Stimulated activated CD8-positive, alpha-beta memory T cell treated with anti-CD3 and anti-CD28 coated beads, Interleukin-7, amount 100 ng/mL, for 4 hours (primary cell): Measurements from ENCODE around the gene SH3BP4.

Experiments
- DNase-seq, 2 donors: peaks; one replicate each; pipeline ENCODE4 v3.0.0-alpha.2; 2020; ENCODE audit warnings: low read depth in 2 of 2

Gene SH3BP4

GRCh38 chr2:234940527-234940926 is 11.3 kb upstream of the SH3BP4 start:
- no peak for DNase-seq

- no peak for DNase-seq
Observed at GRCh38 chr2:234945339-234945873, 6.4 kb upstream of the SH3BP4 start.

- no peak for DNase-seq
Observed at GRCh38 chr2:234947556-234947955, 4.3 kb upstream of the SH3BP4 start.

- no peak for DNase-seq
Observed at GRCh38 chr2:234949762-234950434, 1.9 kb upstream of the SH3BP4 start.

GRCh38 chr2:234950435-234950729 is 1.4 kb upstream of the SH3BP4 start:
- DNase-seq, result no peak

GRCh38 chr2:234950730-234951663 is 820 bp upstream of the SH3BP4 start:
- DNase-seq, result no peak

- DNase-seq, result no peak
Observed at GRCh38 chr2:234952270-234953115, 676 bp downstream of the SH3BP4 start.

GRCh38 chr2:234953116-234954031 is 1.6 kb downstream of the SH3BP4 start:
- DNase-seq, result no peak

- DNase-seq, result no peak
Observed at GRCh38 chr2:234954551-234954992, 2.8 kb downstream of the SH3BP4 start.

- DNase-seq, result no peak
Observed at GRCh38 chr2:234955091-234955591, 3.3 kb downstream of the SH3BP4 start.

- DNase-seq, result no peak
Observed at GRCh38 chr2:234955971-234956509, 4.2 kb downstream of the SH3BP4 start.

GRCh38 chr2:234957834-234958135 is 6.0 kb downstream of the SH3BP4 start:
- DNase-seq, result no peak

- DNase-seq, result no peak
Observed at GRCh38 chr2:234958311-234958710, 6.5 kb downstream of the SH3BP4 start.

- DNase-seq, result no peak
Observed at GRCh38 chr2:234958746-234959395, 7.1 kb downstream of the SH3BP4 start.

GRCh38 chr2:234960175-234961088 is 8.6 kb downstream of the SH3BP4 start:
- no peak for DNase-seq

- DNase-seq, result no peak
Observed at GRCh38 chr2:234961784-234962183, 10.0 kb downstream of the SH3BP4 start.

GRCh38 chr2:234963773-234964615 is 12.2 kb downstream of the SH3BP4 start:
- no peak for DNase-seq
